Keratinocyte (primary cell): ENCODE measurements around the gene RBFOX2. TPM values are rescaled to one million over a fixed set of nuclear protein-coding genes. Genes with fewer than 3 reads are reported as not detected.

Experiments
- DNase-seq: peaks from one replicate; pipeline ENCODE4 v3.0.0-alpha.2; 2011; ENCODE audit warnings: low read depth, missing footprints, low spot score
- FAIRE-seq: peaks from 2 replicates; lab custom pipeline; 2011; peaks lifted over from hg19 to GRCh38; lab: Jason Lieb, UNC
- H2AFZ ChIP-seq: 2 replicates; pipeline ENCODE4 v1.6.0; 2012; ENCODE audit warnings: low read length, control low read depth, inconsistent platforms; ENCODE audit not compliant: control insufficient read depth
- H3K27ac ChIP-seq: 2 replicates; pipeline ENCODE4 v1.5.1; 2011; ENCODE audit warnings: low read length; ENCODE audit not compliant: control insufficient read depth, insufficient read depth
- H3K27me3 ChIP-seq: 3 replicates; pipeline ENCODE4 v1.6.0; 2011; ENCODE audit warnings: low read length; ENCODE audit not compliant: control insufficient read depth, insufficient read depth; ENCODE audit errors: extremely low read depth
- H3K36me3 ChIP-seq, 2 experiments: 2 replicates in 1 of 2; 3 replicates in 1 of 2; pipeline ENCODE4 v1.5.1; 2011; ENCODE audit warnings: low read length in 2 of 2, mild to moderate bottlenecking in 1 of 2; ENCODE audit not compliant: control insufficient read depth in 2 of 2, insufficient read depth in 2 of 2; ENCODE audit errors: extremely low read depth in 1 of 2
- H3K4me1 ChIP-seq: 3 replicates; pipeline ENCODE4 v1.5.1; 2011; ENCODE audit warnings: low read length; ENCODE audit not compliant: control insufficient read depth, insufficient read depth; ENCODE audit errors: extremely low read depth
- H3K4me2 ChIP-seq: 3 replicates; pipeline ENCODE4 v1.6.0; 2011; ENCODE audit warnings: low read depth, low read length; ENCODE audit not compliant: control insufficient read depth, insufficient read depth; ENCODE audit errors: extremely low read depth
- H3K4me3 ChIP-seq, 3 experiments: fragments of 200-600 bp in 1 of 3; sonication (generic) in 1 of 3; 2 replicates in 2 of 3; 3 replicates in 1 of 3; pipeline ENCODE4 v1.5.1; 2011 to 2016; ENCODE audit warnings: low read length in 3 of 3, mild to moderate bottlenecking in 3 of 3, control low read depth in 2 of 3, inconsistent platforms in 1 of 3, low read depth in 1 of 3, mixed read lengths in 1 of 3, mixed run types in 1 of 3, moderate library complexity in 1 of 3; ENCODE audit not compliant: control insufficient read depth in 2 of 3, insufficient read depth in 2 of 3; ENCODE audit errors: extremely low read depth in 1 of 3
- H3K79me2 ChIP-seq: 2 replicates; pipeline ENCODE4 v1.6.0; 2012; ENCODE audit warnings: low read length; ENCODE audit not compliant: control insufficient read depth, insufficient read depth
- H3K9ac ChIP-seq: 3 replicates; pipeline ENCODE4 v1.6.0; 2011; ENCODE audit warnings: low read length; ENCODE audit not compliant: control insufficient read depth, insufficient read depth; ENCODE audit errors: extremely low read depth
- H3K9me1 ChIP-seq: 3 replicates; pipeline ENCODE4 v1.6.0; 2011; ENCODE audit warnings: low read length; ENCODE audit not compliant: control insufficient read depth, insufficient read depth; ENCODE audit errors: extremely low read depth
- H3K9me3 ChIP-seq: 2 replicates; pipeline ENCODE4 v1.5.1; 2012; ENCODE audit warnings: low read depth, low read length; ENCODE audit not compliant: control insufficient read depth
- H4K20me1 ChIP-seq: 3 replicates; pipeline ENCODE4 v1.6.0; 2011; ENCODE audit warnings: low read length; ENCODE audit not compliant: control insufficient read depth, insufficient read depth; ENCODE audit errors: extremely low read depth
- CTCF ChIP-seq, 3 experiments: IDR thresholded peaks in 1 of 3; conservative IDR thresholded peaks in 1 of 3; optimal IDR thresholded peaks in 1 of 3; 2 replicates in 2 of 3; 3 replicates in 1 of 3; pipeline versions ENCODE3 to v1.5.1; 2011; ENCODE audit warnings: low read length in 3 of 3, mild to moderate bottlenecking in 3 of 3, moderate library complexity in 2 of 3, control low read depth in 1 of 3, inconsistent platforms in 1 of 3; ENCODE audit not compliant: insufficient read depth in 2 of 3; ENCODE audit errors: extremely low read depth in 1 of 3
- EZH2 ChIP-seq: IDR thresholded peaks from one replicate; pipeline ENCODE4 v1.6.1; 2012; ENCODE audit warnings: inconsistent platforms, mild to moderate bottlenecking, low read length, moderate library complexity
- dilution Hi-C: fragments of 300-500 bp; cut with MboI; formaldehyde crosslinking; loops from one replicate; pipeline ENCODE4 v1.7.0; 2020; ENCODE audit warnings: low sequenced_read_pairs; ENCODE audit not compliant: extremely low pct_ligation_motif_present
- polyA plus RNA-seq, 5 experiments: library from polyadenylated mRNA; depleted of rRNA in 3 of 5; stranded (reverse) in 3 of 5; stranded (forward) in 1 of 5; unstranded in 1 of 5; fragments of >200 nt; gene quantifications; 1 replicate in 1 of 5; 2 replicates in 3 of 5; 3 replicates in 1 of 5; pipeline versions ENCODE4 v1.2.1 to v1.2.3, GENCODE V29; 2011 to 2012; ENCODE audit warnings: missing spikeins in 2 of 5, low read depth in 1 of 5, low replicate concordance in 1 of 5

RBFOX2 gene
- polyA plus RNA-seq, 1 donor (not counting 4 experiments of a cell fraction or from before 2014, with no cell fraction given): 118 TPM

- H3K4me3 ChIP-seq: no peak overlapping the region
- no peaks in the 10 kb centered on the region for H4K20me1 ChIP-seq
- no peaks in the 10 kb centered on the region for H3K27me3 ChIP-seq
- H3K9ac ChIP-seq: no peak overlapping the region
- H3K4me1 ChIP-seq: peaks cover 45% of the 10 kb centered on the region
- no peak overlapping the region for H3K27ac ChIP-seq
- FAIRE-seq (no peak), DNase-seq (no peak)
- no peaks in the 10 kb centered on the region for H3K9me1 ChIP-seq
- H3K79me2 ChIP-seq: peaks cover 62% of the 10 kb centered on the region
- H2AFZ ChIP-seq: no peak overlapping the region
- no peak overlapping the region for H3K4me2 ChIP-seq
- no peaks in the 10 kb centered on the region for H3K36me3 ChIP-seq
- dilution Hi-C loops: no loop called here
- H3K9me3 ChIP-seq: no peaks in the 10 kb centered on the region
- TF ChIP-seq CTCF (optimal IDR thresholded peaks at IDR 0.05 in 1 of 3, IDR thresholded peaks at IDR 0.05 in 1 of 3, conservative IDR thresholded peaks at IDR 0.05 in 1 of 3; ENCODE audit: extremely low read depth in 1 of 3, insufficient read depth in 2 of 3, low read length in 3 of 3): no peak
- TF ChIP-seq EZH2: no peak
Measured at GRCh38 chr22:35910926-35911325, 117.7 kb downstream of the RBFOX2 start.

GRCh38 chr22:35910003-35910769, 118.4 kb downstream of the RBFOX2 start:
- H3K27ac ChIP-seq: peak overlapping the region; percentile 32
- H3K36me3 ChIP-seq: no peaks in the 10 kb centered on the region
- peak overlapping the region; percentile 25 for H3K4me2 ChIP-seq
- H3K4me3 ChIP-seq: no peak overlapping the region
- H3K27me3 ChIP-seq: no peaks in the 10 kb centered on the region
- H3K9me1 ChIP-seq: no peaks in the 10 kb centered on the region
- H3K9ac ChIP-seq: no peak overlapping the region
- peaks cover 43% of the 10 kb centered on the region for H3K4me1 ChIP-seq
- FAIRE-seq: peak; percentile 46
- dilution Hi-C loops: no loop called here
- no peak overlapping the region for H2AFZ ChIP-seq
- no peaks in the 10 kb centered on the region for H3K9me3 ChIP-seq
- no peak for DNase-seq
- H4K20me1 ChIP-seq: no peaks in the 10 kb centered on the region
- TF ChIP-seq EZH2 (no peak), CTCF (optimal IDR thresholded peaks at IDR 0.05 in 1 of 3, IDR thresholded peaks at IDR 0.05 in 1 of 3, conservative IDR thresholded peaks at IDR 0.05 in 1 of 3; ENCODE audit: extremely low read depth in 1 of 3, insufficient read depth in 2 of 3, low read length in 3 of 3) (no peak)
- H3K79me2 ChIP-seq: peaks cover 62% of the 10 kb centered on the region
